Measurements from ENCODE around the gene SHISAL1.

GRCh38 chr22:44207981-44208317 is 104.8 kb downstream of the SHISAL1 start:
- TF ChIP-seq CTCF (IDR thresholded peaks at IDR 0.05) (no peak), POLR2A (IDR thresholded peaks at IDR 0.05) (no peak), POLR2AphosphoS5 (IDR thresholded peaks at IDR 0.05) (no peak)
